Chondrocyte (in vitro differentiated cells): ENCODE measurements around the gene ABL1. TPM values are rescaled to one million over a fixed set of nuclear protein-coding genes. Genes with fewer than 3 reads are reported as not detected.

Experiments used
- DNase-seq: peaks from one replicate; pipeline ENCODE4 v3.0.0; 2021; ENCODE audit warnings: mixed read lengths, low spot score
- H3K27ac Mint-ChIP-seq: one replicate; pipeline ENCODE4 v1.8.0; 2021; ENCODE audit warnings: mild to moderate bottlenecking, moderate library complexity, mixed read lengths; ENCODE audit not compliant: unreplicated experiment
- H3K27me3 Mint-ChIP-seq: 2 replicates; pipeline ENCODE4 v1.8.0; 2021; ENCODE audit warnings: low read depth, mixed read lengths
- H3K36me3 Mint-ChIP-seq: 2 replicates; pipeline ENCODE4 v1.8.0; 2021; ENCODE audit warnings: low read depth, mixed read lengths
- H3K4me1 Mint-ChIP-seq: 2 replicates; pipeline ENCODE4 v1.8.0; 2021; ENCODE audit warnings: low read depth, mild to moderate bottlenecking, mixed read lengths
- H3K4me3 Mint-ChIP-seq: one replicate; pipeline ENCODE4 v1.8.0; 2021; ENCODE audit warnings: mild to moderate bottlenecking, moderate library complexity, mixed read lengths; ENCODE audit not compliant: unreplicated experiment
- H3K9me3 Mint-ChIP-seq: 2 replicates; pipeline ENCODE4 v1.8.0; 2021; ENCODE audit warnings: low read depth, mixed read lengths
- total RNA-seq: library from RNA; stranded (reverse); gene quantifications from 3 replicates; pipeline ENCODE4 v1.2.1, GENCODE V29; 2021
- TF ChIP-seq, protein P1 (sequence below): fragments of 200-600 bp; sonication (generic); IDR thresholded peaks from 2 replicates; pipeline ENCODE4 v1.5.0; 2021; ENCODE audit warnings: antibody characterized with exemption, mild to moderate bottlenecking, moderate library complexity

ABL1 gene
- total RNA-seq, 1 donor from 2014 or later, result 93.7 TPM

DNA sequence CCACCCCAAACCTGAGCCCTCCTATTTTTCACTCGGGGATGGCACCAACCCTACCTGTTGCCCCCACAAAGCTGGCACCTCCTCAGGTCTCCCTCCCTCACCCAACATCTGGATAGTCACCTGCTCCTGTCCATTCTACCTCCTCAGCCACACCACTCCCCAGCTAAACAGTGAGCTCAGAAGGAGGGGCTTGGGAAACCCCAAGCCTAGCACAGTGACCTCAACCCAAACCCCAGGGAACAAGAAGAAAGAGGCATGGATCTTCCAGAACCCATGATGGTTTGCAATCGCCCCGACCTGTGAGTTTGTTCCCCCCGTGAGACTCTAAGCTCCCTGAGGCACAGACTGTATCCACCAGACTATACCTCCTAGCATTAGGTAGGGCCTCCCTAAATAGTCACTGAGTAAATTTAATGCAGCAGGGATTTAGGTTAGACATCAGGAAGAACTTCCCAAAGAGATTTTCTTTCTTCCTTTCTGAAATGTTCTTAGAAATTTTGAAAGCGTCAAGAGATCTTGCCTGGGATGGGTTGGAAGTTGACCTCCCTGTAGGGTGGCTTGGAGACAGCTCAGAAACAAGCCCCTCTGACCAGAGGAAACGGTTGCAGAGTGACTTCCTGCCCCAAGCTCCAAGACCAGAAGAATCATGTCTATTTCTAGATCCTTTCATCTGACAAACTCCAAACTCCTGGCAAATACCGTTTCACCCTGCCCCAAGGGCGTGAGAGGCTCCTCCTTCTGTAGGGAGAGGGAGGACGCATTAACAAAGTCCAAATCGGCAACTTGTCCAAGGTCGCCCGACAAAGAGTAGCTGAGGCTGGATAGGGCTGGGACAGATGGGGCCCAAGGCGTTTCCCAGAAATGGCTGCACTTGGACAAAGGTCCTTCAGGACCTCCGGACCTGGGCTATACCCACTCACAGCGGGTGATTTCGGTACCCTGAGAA, 99.9 kb downstream of the ABL1 start:
- Mint-ChIP-seq H3K36me3 (no peaks in the 10 kb centered on the region), H3K27ac (no peak overlapping the region), H3K4me3 (no peak overlapping the region), H3K4me1 (peaks cover 43% of the 10 kb centered on the region), H3K9me3 (no peaks in the 10 kb centered on the region), H3K27me3 (no peaks in the 10 kb centered on the region)
- DNase-seq, result no peak
- TF ChIP-seq, protein P1, sequence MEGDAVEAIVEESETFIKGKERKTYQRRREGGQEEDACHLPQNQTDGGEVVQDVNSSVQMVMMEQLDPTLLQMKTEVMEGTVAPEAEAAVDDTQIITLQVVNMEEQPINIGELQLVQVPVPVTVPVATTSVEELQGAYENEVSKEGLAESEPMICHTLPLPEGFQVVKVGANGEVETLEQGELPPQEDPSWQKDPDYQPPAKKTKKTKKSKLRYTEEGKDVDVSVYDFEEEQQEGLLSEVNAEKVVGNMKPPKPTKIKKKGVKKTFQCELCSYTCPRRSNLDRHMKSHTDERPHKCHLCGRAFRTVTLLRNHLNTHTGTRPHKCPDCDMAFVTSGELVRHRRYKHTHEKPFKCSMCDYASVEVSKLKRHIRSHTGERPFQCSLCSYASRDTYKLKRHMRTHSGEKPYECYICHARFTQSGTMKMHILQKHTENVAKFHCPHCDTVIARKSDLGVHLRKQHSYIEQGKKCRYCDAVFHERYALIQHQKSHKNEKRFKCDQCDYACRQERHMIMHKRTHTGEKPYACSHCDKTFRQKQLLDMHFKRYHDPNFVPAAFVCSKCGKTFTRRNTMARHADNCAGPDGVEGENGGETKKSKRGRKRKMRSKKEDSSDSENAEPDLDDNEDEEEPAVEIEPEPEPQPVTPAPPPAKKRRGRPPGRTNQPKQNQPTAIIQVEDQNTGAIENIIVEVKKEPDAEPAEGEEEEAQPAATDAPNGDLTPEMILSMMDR, result no peak

DNA sequence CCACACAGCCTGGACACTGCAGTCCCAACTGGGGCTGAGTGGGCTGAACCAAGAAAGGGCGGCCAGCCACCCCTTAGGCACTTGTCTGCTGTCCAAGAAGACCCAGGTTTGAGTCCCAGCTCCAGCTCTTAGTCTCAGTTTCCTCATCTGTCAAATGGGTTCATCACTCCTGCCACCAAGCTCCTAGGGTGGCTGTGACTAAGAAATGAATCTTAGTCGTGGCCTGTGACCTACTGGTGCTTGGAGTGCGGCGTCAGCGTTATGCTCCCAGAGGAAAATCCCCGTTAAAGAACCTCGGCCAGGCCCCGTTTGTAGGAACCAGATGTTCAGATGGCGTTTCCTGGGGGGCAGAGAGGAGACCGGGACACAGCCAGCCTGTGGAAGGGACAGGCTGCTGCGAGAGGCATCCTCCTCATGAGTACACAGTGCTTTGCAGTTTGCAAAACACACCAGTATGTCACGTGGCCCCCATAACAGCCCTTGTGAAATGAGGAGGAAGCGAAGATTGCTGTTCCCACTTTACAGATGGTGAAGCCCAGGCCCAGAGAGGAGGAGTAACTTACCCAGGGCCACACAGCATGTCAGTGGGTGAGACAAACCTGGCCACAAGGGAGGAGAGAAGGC, 100.7 kb downstream of the ABL1 start:
- H3K4me3 Mint-ChIP-seq, result no peak overlapping the region
- no peaks in the 10 kb centered on the region for H3K27me3 Mint-ChIP-seq
- H3K36me3 Mint-ChIP-seq, result no peaks in the 10 kb centered on the region
- peaks cover 46% of the 10 kb centered on the region for H3K4me1 Mint-ChIP-seq
- no peak for DNase-seq
- no peaks in the 10 kb centered on the region for H3K9me3 Mint-ChIP-seq
- peak overlapping the region; percentile 85 for H3K27ac Mint-ChIP-seq
- TF ChIP-seq, protein P1, result no peak

- Mint-ChIP-seq H3K4me3 (peak overlapping the region; percentile 40), H3K27me3 (no peaks in the 10 kb centered on the region), H3K27ac (peak overlapping the region; percentile 85), H3K4me1 (peaks cover 48% of the 10 kb centered on the region), H3K9me3 (no peaks in the 10 kb centered on the region), H3K36me3 (no peaks in the 10 kb centered on the region)
- peak; percentile 98 for DNase-seq
- TF ChIP-seq, protein P1, result no peak
Observed at GRCh38 chr9:130936285-130937117, 101.4 kb downstream of the ABL1 start.

Other genes starting within 250 kb of the ABL1 start
- gene PRDM12, start 170.7 kb upstream of the ABL1 start, total RNA-seq, result 0.10 to 0.23 TPM in 2 of 3 replicates, not detected in the other
- gene EXOSC2, start 141.5 kb upstream of the ABL1 start, total RNA-seq, result 15.6 to 27.7 TPM (median 16.2 TPM) in 3 replicates
- gene QRFP, start 61.6 kb downstream of the ABL1 start, total RNA-seq, result not detected in 3 replicates
- gene FIBCD1, start 104.0 kb downstream of the ABL1 start, total RNA-seq, result 6.8 to 81.5 TPM (median 8.3 TPM) in 3 replicates
- gene LAMC3, start 173.9 kb downstream of the ABL1 start, total RNA-seq, result 0.95 to 7.3 TPM (median 1.2 TPM) in 3 replicates